Esophagus squamous epithelium (tissue), 4 donors: ENCODE data around the gene PRND.

Experiments
- POLR2A ChIP-seq, 4 donors: fragments of 450-650 bp; IDR thresholded peaks; one replicate each; pipeline ENCODE4 v1.6.1; 2017; ENCODE audit warnings: antibody characterized with exemption in 4 of 4, mild to moderate bottlenecking in 4 of 4, moderate library complexity in 3 of 4
- TF ChIP-seq, protein P1 (sequence below), 6 experiments: fragments of 450-650 bp in 4 of 6; fragments of 200-600 bp in 2 of 6; sonication (generic) in 2 of 6; IDR thresholded peaks; one replicate each; pipeline ENCODE4 v1.5.1; 2016 to 2019; ENCODE audit warnings: antibody characterized with exemption in 6 of 6, mild to moderate bottlenecking in 4 of 6, moderate library complexity in 4 of 6

DNA sequence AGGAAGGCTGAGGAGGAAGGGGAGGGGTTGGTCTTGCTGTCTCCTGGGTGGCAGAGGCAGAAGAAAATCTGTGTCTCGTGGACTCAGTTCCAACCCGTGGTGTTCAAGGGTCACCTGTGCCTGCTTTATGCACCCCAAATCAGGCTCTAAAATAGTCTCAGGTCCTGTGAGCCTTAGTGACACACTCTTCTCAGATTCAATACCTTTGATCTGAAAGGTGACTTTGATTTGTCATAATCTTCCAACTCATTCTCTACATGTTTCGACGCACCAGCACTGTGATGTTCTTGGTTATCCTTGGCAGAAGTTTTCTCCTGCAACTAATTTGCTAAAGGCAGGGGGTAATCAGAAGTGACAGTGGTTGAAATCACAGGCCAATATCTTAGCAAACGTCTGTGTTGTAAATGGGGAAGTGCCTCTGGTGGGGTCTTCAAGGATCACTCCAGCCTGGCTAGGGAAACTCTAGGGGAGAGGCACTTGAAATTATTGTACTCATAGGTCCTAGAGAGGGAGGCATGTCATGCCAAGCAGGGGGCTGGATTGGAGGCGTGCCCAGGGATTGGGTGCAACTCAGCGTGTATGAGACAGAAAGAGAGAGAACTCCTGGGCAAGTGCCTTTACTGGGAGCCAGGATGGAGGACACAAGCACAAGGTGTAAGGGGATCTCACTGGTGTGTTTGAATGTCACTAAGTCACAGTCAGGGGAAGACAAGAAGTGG is 19.0 kb upstream of the PRND start:
- TF ChIP-seq, protein P1, sequence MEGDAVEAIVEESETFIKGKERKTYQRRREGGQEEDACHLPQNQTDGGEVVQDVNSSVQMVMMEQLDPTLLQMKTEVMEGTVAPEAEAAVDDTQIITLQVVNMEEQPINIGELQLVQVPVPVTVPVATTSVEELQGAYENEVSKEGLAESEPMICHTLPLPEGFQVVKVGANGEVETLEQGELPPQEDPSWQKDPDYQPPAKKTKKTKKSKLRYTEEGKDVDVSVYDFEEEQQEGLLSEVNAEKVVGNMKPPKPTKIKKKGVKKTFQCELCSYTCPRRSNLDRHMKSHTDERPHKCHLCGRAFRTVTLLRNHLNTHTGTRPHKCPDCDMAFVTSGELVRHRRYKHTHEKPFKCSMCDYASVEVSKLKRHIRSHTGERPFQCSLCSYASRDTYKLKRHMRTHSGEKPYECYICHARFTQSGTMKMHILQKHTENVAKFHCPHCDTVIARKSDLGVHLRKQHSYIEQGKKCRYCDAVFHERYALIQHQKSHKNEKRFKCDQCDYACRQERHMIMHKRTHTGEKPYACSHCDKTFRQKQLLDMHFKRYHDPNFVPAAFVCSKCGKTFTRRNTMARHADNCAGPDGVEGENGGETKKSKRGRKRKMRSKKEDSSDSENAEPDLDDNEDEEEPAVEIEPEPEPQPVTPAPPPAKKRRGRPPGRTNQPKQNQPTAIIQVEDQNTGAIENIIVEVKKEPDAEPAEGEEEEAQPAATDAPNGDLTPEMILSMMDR (IDR thresholded peaks at IDR 0.05) = no peak
- TF ChIP-seq POLR2A (IDR thresholded peaks at IDR 0.05) = no peak
